VCaP (cell line): ENCODE measurements around the gene POU2F3.

Experiments used
- H3K27ac ChIP-seq: fragments of 450-650 bp; 2 replicates; pipeline ENCODE4 v1.5.1; 2017
- CTCF ChIP-seq: fragments of 450-650 bp; conservative IDR thresholded peaks from 2 replicates; pipeline ENCODE4 v1.5.1; 2017; ENCODE audit warnings: mild to moderate bottlenecking, moderate library complexity

The POU2F3 gene

GRCh38 chr11:120296554-120296953 lies 56.6 kb downstream of the POU2F3 start:
- TF ChIP-seq CTCF, result no peak
- H3K27ac ChIP-seq, result no peak overlapping the region

GRCh38 chr11:120298461-120298860 lies 58.5 kb downstream of the POU2F3 start:
- no peak for TF ChIP-seq CTCF
- no peak overlapping the region; the same call in 1 of the 2 replicates for H3K27ac ChIP-seq

GRCh38 chr11:120302001-120302805 lies 62.3 kb downstream of the POU2F3 start:
- no peak for TF ChIP-seq CTCF
- H3K27ac ChIP-seq, result peak overlapping the region; percentile 96

- peak overlapping the region; percentile 96 for H3K27ac ChIP-seq
- TF ChIP-seq CTCF, result peak; percentile 77
Measured at GRCh38 chr11:120303004-120303637, 63.2 kb downstream of the POU2F3 start.

- peak overlapping the region; percentile 96; the same call in 1 of the 2 replicates for H3K27ac ChIP-seq
- TF ChIP-seq CTCF, result no peak
Measured at GRCh38 chr11:120304526-120304925, 64.6 kb downstream of the POU2F3 start.

GRCh38 chr11:120305286-120305685 lies 65.3 kb downstream of the POU2F3 start:
- TF ChIP-seq CTCF, result no peak
- no peak overlapping the region for H3K27ac ChIP-seq

GRCh38 chr11:120306519-120307242 lies 66.7 kb downstream of the POU2F3 start:
- TF ChIP-seq CTCF, result no peak
- no peak overlapping the region for H3K27ac ChIP-seq
